Dendritic cell treated with granulocyte-macrophage colony-stimulating factor and Interleukin-4, amounts not matched to agents 40 ng/mL and 50 ng/mL, for 4 days (primary cell): ENCODE data around the gene ATG14.
A peak's percentile ranks its signal among the peaks of the same experiment; 100 is the strongest.
"Not testable (repeated sequence)": the region's sequence is repeated elsewhere in the genome, so short reads cannot be mapped to it uniquely, and the experiment has no call there.

ENCODE experiments used
- H3K27ac Mint-ChIP-seq: one replicate; pipeline ENCODE4 v1.8.0; 2022; ENCODE audit warnings: mild to moderate bottlenecking, mixed read lengths
- H3K27me3 Mint-ChIP-seq: one replicate; pipeline ENCODE4 v1.8.0; 2022; ENCODE audit warnings: mild to moderate bottlenecking, mixed read lengths
- H3K36me3 Mint-ChIP-seq: one replicate; pipeline ENCODE4 v1.8.0; 2022; ENCODE audit warnings: low read depth, mixed read lengths
- H3K4me1 Mint-ChIP-seq: one replicate; pipeline ENCODE4 v1.8.0; 2022; ENCODE audit warnings: low read depth, mixed read lengths
- H3K4me3 Mint-ChIP-seq: one replicate; pipeline ENCODE4 v1.8.0; 2022; ENCODE audit warnings: mild to moderate bottlenecking, moderate library complexity, mixed read lengths
- H3K9me3 Mint-ChIP-seq: one replicate; pipeline ENCODE4 v1.8.0; 2022; ENCODE audit warnings: mixed read lengths
- intact Hi-C: fragments of 100-400 bp; cut with micrococcal nuclease; formaldehyde crosslinking; loops from one replicate; pipeline ENCODE4 v1.15.0; 2022

Gene ATG14

DNA sequence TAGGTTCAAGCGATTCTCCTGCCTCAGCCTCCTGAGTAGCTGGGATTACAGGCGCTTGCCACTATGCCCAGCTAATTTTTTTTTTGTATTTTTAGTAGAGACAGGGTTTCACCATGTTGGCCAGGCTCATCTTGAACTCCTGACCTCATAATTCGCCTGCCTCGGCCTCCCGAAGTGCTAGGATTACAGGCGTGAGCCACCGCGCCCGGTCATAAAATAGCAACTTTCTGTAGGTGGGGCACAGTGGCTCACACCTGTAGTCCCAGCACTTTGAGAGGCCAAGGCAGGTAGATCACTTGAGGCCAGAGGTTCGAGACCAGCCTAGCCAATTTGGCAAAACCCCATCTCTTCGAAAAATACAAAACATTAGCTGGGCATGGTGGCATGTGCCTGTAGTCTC is 10.7 kb upstream of the ATG14 start:
- H3K4me3 Mint-ChIP-seq, H3K27ac Mint-ChIP-seq, H3K4me1 Mint-ChIP-seq, intact Hi-C loops, H3K9me3 Mint-ChIP-seq, H3K27me3 Mint-ChIP-seq, H3K36me3 Mint-ChIP-seq: not testable (repeated sequence)

DNA sequence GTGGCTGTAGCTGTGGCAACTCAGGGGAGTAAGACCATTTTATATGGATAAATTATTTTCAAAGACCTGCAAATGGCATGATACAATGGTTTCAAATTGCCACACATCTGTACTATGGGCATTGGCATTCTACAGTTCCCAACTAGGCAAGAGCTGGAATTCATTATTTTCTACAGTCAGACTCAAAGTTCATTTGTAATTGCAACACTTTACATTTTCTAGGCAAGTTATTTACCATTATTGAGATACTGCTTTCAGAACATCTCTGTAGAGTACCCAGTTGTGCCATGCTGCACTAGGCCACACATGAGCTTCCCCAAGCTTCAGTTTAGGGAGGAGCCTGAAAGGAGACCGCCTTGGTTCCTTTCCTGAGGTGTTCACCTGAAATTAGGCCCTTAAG is 8.0 kb upstream of the ATG14 start:
- Mint-ChIP-seq H3K4me3 (no peak overlapping the region), H3K9me3 (no peaks in the 10 kb centered on the region), H3K27me3 (peaks cover 10% of the 10 kb centered on the region), H3K27ac (no peak overlapping the region), H3K4me1 (peaks cover under 1% of the 10 kb centered on the region), H3K36me3 (no peaks in the 10 kb centered on the region)
- intact Hi-C loops, result no loop called here

DNA sequence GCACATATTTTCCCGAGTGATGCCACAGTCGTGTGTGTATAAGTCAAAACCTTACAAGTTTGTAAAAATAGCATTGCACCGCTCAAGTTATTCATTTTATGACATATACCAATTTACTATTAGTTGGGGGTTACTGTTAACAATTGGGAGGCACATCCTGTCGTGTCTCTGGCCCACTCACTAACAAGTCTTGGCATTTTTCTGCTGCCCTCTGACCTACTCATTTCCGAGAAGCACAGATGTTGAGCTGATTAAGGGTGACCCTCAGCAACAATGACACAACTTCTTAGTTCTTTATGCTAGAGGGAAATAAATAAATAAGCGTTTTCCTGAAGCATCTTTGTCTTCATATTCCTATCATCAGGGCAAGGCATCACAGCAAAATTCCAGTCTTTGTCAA is 6.8 kb upstream of the ATG14 start:
- intact Hi-C loops, result no loop called here
- H3K27ac Mint-ChIP-seq, result no peak overlapping the region
- H3K27me3 Mint-ChIP-seq, result peaks cover 14% of the 10 kb centered on the region
- H3K9me3 Mint-ChIP-seq, result no peaks in the 10 kb centered on the region
- H3K4me1 Mint-ChIP-seq, result no peaks in the 10 kb centered on the region
- no peaks in the 10 kb centered on the region for H3K36me3 Mint-ChIP-seq
- H3K4me3 Mint-ChIP-seq, result no peak overlapping the region

DNA sequence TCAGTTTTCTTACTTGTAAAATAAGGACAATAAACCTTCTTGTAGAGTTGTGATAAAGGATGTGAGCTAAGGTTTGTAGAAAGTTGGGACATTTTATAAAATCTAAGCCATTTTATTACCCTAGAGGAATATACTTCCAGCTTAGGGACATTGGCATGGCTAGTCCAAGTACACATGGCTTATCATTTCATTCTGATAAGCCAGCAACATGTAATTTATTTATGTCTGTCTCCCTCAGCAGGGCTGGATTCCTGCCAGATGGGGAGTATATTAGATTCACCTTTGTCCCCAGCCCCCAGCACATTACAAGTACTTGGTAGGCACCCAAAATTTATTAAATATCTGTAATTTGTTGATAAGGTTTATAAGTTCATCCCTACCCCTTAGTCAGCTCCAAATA is 6.3 kb upstream of the ATG14 start:
- Mint-ChIP-seq H3K27me3 (peaks cover 14% of the 10 kb centered on the region), H3K4me3 (no peak overlapping the region), H3K4me1 (no peaks in the 10 kb centered on the region), H3K36me3 (no peaks in the 10 kb centered on the region), H3K27ac (no peak overlapping the region), H3K9me3 (no peaks in the 10 kb centered on the region)
- intact Hi-C loops, result no loop called here

DNA sequence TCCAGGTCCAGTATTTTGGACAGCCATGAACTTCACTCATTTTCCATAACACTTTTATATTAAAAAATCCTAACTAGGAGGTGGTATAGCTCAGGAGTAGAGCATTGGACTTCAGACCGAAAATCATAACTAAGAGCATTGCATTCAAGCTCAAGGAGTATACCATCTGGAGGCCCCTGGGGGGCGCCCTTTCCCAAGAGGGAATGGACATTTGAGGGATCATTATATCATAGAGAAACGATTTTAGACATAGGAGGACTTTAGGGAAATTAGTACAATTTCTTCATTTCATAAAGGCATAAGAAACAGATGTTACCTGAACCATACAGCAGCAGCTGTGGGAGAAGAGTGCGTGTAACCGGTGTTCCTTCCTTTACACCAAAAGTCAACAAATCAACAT is 5.2 kb upstream of the ATG14 start:
- Mint-ChIP-seq H3K9me3 (no peaks in the 10 kb centered on the region), H3K27ac (no peak overlapping the region), H3K4me3 (no peak overlapping the region), H3K4me1 (peaks cover 5% of the 10 kb centered on the region), H3K27me3 (peaks cover 14% of the 10 kb centered on the region), H3K36me3 (no peaks in the 10 kb centered on the region)
- intact Hi-C loops, result no loop called here

DNA sequence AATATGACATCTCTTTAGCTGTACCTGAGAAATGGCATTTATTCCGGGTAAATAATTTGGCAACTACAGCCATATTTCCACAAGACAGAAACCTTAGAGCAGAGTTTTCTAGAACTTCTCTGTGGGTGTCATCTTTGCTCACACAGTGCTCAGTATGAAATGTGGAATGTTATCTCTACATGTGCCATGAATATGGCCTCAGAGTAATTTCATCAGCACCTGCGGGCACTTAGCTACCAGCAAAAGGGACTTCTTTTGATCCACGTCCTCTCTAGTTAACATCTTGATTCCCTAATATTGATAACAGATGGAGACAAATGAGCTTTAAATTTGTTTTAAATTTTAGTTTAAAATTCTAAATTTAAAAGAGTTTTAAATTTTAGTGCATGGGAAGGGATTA is 2.9 kb upstream of the ATG14 start:
- peaks cover 22% of the 10 kb centered on the region for H3K4me1 Mint-ChIP-seq
- H3K27ac Mint-ChIP-seq, result no peak overlapping the region
- intact Hi-C loops, result no loop called here
- peaks cover 6% of the 10 kb centered on the region for H3K36me3 Mint-ChIP-seq
- H3K9me3 Mint-ChIP-seq, result no peaks in the 10 kb centered on the region
- H3K27me3 Mint-ChIP-seq, result peaks cover 14% of the 10 kb centered on the region
- H3K4me3 Mint-ChIP-seq, result no peak overlapping the region

DNA sequence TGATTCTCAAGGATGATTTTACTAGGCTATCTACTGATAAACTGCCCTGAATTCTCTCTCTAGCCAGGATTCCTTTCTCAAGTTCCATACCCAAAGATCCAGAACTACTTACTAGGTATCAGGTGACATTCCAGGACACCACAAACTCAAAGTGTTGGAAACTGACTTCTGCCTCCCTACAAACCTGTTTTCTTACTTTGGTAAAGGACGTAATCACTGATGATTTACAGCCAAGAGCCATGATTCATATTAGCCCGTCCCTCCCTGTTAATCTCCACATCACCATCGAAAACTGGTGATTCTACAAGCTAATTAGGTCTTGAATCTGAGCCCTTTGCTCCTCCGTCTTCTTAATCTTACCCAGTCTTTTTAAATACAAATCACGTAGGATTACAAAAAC is 1.0 kb upstream of the ATG14 start:
- intact Hi-C loops, result no loop called here
- peaks cover 14% of the 10 kb centered on the region for H3K27me3 Mint-ChIP-seq
- H3K4me3 Mint-ChIP-seq, result no peak overlapping the region
- peaks cover 39% of the 10 kb centered on the region for H3K4me1 Mint-ChIP-seq
- no peaks in the 10 kb centered on the region for H3K9me3 Mint-ChIP-seq
- no peak overlapping the region for H3K27ac Mint-ChIP-seq
- peaks cover 19% of the 10 kb centered on the region for H3K36me3 Mint-ChIP-seq

DNA sequence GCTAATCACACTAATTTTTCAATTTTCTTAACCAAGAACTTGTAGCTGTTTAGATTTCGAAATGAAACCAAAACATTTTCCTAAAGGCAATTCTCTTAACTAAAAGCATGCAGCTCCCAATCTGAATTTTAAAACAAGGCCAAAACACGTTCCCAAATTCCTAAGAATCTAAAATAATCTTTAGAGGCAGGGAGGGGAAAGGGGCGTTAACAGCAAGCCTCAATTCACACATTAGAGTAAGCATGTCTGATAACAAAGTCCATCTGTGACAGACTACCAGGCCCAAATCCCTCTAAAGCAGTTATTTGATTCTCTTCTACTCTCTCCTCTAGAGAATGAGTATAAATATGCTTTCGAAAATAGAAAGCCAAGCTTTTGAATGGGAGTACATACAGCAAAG is 754 bp downstream of the ATG14 start:
- no peaks in the 10 kb centered on the region for H3K9me3 Mint-ChIP-seq
- peak overlapping the region; percentile 90 for H3K27ac Mint-ChIP-seq
- H3K36me3 Mint-ChIP-seq, result peaks cover 27% of the 10 kb centered on the region
- peaks cover 9% of the 10 kb centered on the region for H3K27me3 Mint-ChIP-seq
- intact Hi-C loops, result no loop called here
- H3K4me1 Mint-ChIP-seq, result peaks cover 42% of the 10 kb centered on the region
- peak overlapping the region; percentile 95 for H3K4me3 Mint-ChIP-seq

DNA sequence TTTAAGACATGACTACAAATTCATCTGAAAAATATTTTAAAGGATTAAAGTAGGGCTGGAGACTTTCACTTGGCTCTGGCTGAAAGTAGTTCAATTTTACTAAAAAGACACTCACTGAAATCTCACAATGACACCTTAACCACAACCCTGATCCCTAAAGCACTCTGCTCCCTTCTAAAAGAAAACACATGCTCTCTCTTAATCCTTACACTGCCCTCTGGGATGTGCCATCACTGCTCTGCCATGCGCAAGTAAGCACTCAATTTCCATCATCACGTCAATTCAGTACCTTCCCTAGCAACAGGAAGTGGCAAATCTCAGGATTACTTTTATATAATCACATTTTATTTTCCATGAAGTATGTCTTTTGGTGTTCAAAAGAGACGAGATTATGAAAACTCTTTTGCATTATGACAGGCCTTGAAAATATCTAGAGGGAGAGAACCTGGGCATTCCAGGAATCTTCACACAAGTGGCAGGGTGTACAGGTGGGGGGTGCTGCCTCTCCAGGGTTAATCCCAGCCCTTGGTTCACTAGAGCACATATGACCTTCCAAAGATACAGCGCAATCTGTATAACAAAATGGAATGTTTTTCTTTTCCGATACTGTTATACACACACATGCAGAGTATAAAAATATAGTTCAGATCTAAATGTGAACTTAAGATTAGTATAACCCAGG is 7.3 kb downstream of the ATG14 start:
- Mint-ChIP-seq H3K9me3 (no peaks in the 10 kb centered on the region), H3K27ac (no peak overlapping the region), H3K4me3 (no peak overlapping the region), H3K36me3 (peaks cover 25% of the 10 kb centered on the region), H3K4me1 (peaks cover 44% of the 10 kb centered on the region), H3K27me3 (no peaks in the 10 kb centered on the region)
- intact Hi-C loops, result no loop called here

DNA sequence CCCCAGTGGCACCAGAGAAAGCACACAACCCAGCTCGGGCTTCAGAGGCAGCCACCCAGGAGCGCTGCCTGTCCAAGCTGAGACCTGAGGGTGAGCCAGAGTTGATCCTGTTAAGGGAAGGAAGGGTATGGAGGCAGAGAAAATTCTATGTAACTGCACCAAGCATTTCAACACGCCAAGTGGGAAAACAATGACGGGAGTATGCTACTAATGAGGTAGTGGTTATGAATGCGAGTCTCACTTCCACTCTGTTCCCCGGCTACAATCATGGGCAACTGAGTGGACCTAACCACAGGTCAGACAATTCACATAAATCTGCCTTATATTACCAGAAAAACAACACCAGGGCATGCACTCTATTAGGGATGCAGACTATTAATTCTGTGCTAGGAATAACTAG is 9.9 kb downstream of the ATG14 start:
- peak overlapping the region; percentile 12 for H3K27ac Mint-ChIP-seq
- H3K36me3 Mint-ChIP-seq, result peaks cover 11% of the 10 kb centered on the region
- no peaks in the 10 kb centered on the region for H3K27me3 Mint-ChIP-seq
- peaks cover 31% of the 10 kb centered on the region for H3K4me1 Mint-ChIP-seq
- intact Hi-C loops, result no loop called here
- no peaks in the 10 kb centered on the region for H3K9me3 Mint-ChIP-seq
- H3K4me3 Mint-ChIP-seq, result no peak overlapping the region

DNA sequence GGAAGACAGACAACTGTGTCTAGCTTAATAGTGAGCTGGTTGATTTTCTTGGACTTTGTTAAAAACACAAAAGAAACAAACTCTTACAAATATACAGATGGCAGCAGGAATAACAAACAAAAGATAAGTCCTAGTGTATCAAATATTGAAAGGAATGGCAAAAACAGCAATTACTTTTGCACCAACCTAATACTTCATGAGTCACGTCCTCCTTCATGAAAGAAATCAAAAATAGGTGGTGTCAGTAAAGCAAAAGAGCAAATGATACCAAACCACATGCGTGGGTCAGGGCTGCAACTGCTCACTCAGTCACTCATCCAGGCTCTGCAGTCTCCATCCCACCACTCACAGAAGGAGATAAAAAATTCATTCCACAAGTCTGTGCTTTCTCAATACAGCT is 11.8 kb downstream of the ATG14 start:
- Mint-ChIP-seq H3K4me3 (no peak overlapping the region), H3K9me3 (no peaks in the 10 kb centered on the region), H3K4me1 (peaks cover 31% of the 10 kb centered on the region), H3K27ac (no peak overlapping the region), H3K27me3 (no peaks in the 10 kb centered on the region), H3K36me3 (peaks cover 24% of the 10 kb centered on the region)
- intact Hi-C loops, result no loop called here

DNA sequence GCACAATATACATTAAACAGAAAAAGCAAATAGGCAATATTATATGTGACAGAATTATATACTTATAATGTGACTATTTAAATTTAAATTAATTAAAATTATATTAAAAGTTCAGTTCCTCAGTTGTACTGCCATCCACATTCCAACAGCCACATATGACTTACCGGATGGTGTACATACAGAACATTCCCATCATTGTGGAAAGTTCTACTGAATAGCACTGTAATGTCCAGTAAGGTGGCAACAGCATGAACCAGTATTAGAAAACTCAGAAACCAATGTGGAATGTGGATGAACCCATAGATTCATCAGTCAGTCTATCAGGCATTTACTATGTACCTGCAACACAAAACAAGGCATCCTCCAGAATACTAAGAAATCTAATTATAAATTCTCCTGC is 12.4 kb downstream of the ATG14 start:
- intact Hi-C loops, result no loop called here
- peaks cover 28% of the 10 kb centered on the region for H3K4me1 Mint-ChIP-seq
- H3K27me3 Mint-ChIP-seq, result no peaks in the 10 kb centered on the region
- no peak overlapping the region for H3K4me3 Mint-ChIP-seq
- H3K9me3 Mint-ChIP-seq, result no peaks in the 10 kb centered on the region
- no peak overlapping the region for H3K27ac Mint-ChIP-seq
- H3K36me3 Mint-ChIP-seq, result peaks cover 31% of the 10 kb centered on the region

DNA sequence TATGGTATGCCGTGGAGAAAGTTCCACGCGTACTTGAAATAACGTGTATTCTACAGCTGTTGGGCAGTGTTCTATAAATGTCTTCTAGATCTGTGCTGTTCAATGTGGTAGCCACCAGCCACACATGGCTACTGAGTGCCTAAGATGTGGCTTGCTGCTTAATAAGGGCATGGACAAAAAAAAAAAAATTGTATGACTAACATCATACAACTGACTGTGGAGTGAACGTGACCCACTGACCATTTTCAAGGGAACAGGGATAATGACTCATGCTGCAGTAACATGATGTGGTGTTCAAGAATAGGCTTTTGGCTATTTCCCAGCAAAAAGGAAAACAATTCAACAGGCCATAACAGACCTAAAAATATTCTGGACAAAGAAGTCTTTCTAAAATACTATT is 13.0 kb downstream of the ATG14 start:
- H3K9me3 Mint-ChIP-seq, result no peaks in the 10 kb centered on the region
- no peaks in the 10 kb centered on the region for H3K27me3 Mint-ChIP-seq
- H3K27ac Mint-ChIP-seq, result no peak overlapping the region
- peaks cover 26% of the 10 kb centered on the region for H3K4me1 Mint-ChIP-seq
- H3K36me3 Mint-ChIP-seq, result peaks cover 35% of the 10 kb centered on the region
- intact Hi-C loops, result no loop called here
- H3K4me3 Mint-ChIP-seq, result no peak overlapping the region

DNA sequence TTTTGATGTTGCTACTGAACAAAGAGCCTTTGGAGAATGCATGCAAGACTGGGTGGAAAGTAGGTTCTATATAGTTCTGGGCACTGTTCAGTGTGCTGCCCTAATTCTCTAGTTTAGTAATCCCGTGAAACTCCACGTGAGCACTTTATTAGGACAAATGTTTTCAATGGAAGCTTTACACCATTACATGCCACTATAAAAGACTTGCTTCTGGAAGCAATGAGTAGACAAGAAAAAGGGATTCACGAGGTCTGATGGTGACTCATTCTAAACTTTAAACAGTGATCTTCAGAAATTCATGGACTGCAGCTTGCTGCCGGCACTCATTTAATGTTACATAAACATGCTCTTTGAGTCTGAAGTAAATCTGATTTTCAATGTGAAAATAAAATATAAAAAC is 22.3 kb downstream of the ATG14 start:
- no peak overlapping the region for H3K4me3 Mint-ChIP-seq
- peaks cover 83% of the 10 kb centered on the region for H3K36me3 Mint-ChIP-seq
- no peaks in the 10 kb centered on the region for H3K9me3 Mint-ChIP-seq
- H3K27ac Mint-ChIP-seq, result no peak overlapping the region
- H3K4me1 Mint-ChIP-seq, result no peaks in the 10 kb centered on the region
- intact Hi-C loops, result no loop called here
- no peaks in the 10 kb centered on the region for H3K27me3 Mint-ChIP-seq

DNA sequence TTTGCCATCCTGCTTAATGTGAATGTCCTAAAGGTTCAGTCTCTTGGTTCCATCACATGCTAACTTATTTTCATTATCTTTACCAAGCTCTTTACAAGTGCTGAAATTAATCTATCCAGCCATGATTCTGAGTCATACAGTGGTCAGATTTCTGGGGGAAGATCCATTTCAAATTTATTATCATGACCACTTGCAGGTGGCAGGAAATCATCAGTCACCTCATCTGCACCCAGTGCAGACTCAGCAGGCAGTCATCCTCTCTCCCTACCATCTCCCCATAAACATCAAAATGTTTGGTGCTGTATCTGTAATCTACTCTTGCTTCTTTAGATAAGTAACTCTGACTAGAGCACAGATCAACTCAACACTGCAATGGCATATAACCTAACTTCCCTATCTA is 23.5 kb downstream of the ATG14 start:
- no peaks in the 10 kb centered on the region for H3K4me1 Mint-ChIP-seq

More for the DNA sequence above, 23.5 kb downstream of the ATG14 start:
- Mint-ChIP-seq H3K27ac (no peak overlapping the region), H3K36me3 (peaks cover 89% of the 10 kb centered on the region), H3K9me3 (no peaks in the 10 kb centered on the region), H3K4me3 (no peak overlapping the region), H3K27me3 (no peaks in the 10 kb centered on the region)
- intact Hi-C loops, result no loop called here
